Myocyte (in vitro differentiated cells): Measurements from ENCODE around the gene RAB7A. TPM values are rescaled to one million over a fixed set of nuclear protein-coding genes. Genes with fewer than 3 reads are reported as not detected.

Experiments used
- DNase-seq: peaks from one replicate; pipeline ENCODE4 v3.0.0-alpha.2; 2012; ENCODE audit warnings: low read depth
- total RNA-seq: library from RNA; depleted of rRNA; stranded (reverse); fragments of >200 nt; gene quantifications from 2 replicates; pipeline ENCODE4 v1.2.3, GENCODE V29; 2014

Gene RAB7A
- total RNA-seq, 1 donor from 2014 or later = 109 TPM

DNA sequence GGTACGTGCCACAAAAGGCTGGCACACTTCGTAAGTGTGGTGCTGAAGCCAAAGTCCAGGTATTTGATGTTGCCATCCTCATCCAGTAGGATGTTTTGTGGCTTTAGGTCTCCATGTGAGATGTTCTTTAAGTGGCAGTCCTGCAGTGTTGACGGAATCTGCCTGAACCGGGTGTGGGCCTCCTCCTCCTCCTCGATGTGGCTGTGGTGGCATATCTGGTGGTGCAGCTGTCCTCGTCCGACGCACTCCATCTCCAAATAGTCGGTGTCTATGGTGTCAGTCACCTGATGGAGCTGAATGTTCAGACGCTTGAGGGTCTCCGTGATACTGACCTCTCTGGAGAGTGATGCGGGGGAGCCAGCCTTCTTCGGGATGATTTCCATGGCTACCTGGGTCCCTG is 123.0 kb downstream of the RAB7A start:
- DNase-seq = no peak

DNA sequence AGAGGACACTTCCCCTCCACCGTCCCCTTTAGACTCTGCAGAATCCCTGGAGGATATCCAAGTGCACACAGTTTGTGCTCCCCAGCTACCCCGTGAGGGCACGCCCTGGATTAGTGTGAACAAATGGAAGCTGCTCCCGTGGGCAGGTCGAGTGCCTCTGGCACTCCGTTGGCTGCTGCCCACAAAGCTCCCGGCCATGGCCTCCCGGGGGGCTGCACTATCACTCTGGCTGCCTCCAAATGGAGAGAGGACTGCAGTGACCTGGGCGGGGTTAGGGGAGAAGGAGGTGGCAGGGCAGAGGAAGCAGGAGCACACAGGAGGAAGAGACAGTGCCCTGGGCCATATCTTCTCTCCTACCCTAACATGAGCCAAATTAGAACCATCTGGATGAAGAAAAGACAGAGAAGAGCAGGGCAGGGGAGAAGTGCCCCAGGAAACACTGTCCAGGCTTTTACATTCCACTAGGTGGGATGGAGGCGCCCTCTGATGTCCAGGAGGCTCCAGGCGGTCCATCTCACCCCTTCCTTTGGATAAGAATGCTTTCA is 124.0 kb downstream of the RAB7A start:
- DNase-seq = peak; percentile 38

DNA sequence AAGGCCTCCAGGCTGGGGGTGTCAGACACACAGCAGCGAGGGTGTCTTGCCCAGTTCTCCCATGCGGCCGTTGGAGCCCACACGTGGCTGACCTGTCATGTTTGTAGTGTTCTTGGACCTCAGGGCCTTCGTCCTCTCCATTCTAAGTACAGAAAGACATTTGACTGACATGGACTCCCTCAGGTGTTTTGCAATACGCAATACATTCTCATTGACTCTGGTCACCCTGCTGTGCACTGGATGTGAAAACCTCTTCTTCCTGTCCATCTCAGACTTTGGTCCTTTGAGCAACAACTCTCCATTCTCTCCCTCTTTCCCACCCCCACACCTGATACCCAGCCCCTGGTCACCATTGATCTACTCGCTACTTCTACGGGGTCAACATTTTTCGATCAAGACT is 124.6 kb downstream of the RAB7A start:
- no peak for DNase-seq

DNA sequence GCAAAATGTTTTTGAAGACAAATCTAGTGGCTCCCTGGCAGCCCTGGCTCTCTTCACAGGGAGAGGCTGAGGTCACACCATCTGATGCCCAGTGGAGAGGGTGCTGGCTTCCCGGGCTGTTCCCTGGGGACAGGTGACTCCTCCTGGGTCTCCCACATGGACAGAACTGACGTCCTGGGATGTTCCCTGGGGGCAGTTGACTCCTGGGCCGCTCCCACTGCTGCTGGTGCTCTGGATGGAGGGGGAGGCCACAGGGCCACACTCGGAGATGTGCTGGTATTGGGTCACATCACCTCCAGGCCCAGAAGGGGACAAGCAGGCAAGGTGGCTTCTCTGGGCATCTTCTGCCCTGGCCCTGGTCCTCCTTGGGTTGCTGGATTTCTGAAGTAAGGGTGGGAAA is 125.6 kb downstream of the RAB7A start:
- DNase-seq = no peak

DNA sequence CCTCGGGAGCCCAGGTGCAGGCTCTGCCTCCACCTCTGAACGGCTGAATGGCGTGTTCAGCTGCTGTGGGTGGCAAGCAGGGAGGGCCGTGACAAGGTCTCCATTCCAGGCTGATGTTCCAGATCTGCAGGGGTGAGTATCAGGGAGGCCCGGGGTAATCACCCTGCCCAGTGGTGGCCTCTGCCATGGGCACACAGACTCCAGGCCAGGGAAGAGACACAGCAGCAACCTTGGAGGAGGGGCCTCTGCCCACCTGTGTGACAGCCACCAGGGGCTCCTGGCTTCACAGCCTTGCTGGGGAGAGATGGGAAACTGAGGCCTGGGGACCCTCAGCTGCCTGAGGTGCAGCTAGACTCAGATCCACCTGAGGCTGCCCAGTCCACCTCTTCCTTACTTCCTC is 127.8 kb downstream of the RAB7A start:
- no peak for DNase-seq

DNA sequence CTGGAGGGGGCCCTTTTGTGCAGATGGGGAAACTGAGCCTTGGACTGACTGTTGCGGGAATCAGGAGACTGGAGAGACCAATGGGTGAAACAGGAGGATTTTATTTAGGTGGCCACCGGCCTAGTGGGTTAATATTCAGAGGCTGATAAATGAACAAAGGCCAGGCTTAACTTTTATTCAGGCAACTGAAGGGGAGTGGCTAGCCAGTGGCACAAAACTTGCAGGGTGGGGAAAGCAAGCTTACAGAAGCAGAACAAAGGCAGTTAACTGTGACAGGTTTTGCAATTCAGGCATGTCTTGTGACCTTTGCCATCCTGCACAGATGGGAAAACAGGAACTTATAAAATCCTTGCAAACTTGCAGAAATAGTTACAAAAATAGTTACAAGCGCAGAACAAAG is 128.5 kb downstream of the RAB7A start:
- DNase-seq = no peak

DNA sequence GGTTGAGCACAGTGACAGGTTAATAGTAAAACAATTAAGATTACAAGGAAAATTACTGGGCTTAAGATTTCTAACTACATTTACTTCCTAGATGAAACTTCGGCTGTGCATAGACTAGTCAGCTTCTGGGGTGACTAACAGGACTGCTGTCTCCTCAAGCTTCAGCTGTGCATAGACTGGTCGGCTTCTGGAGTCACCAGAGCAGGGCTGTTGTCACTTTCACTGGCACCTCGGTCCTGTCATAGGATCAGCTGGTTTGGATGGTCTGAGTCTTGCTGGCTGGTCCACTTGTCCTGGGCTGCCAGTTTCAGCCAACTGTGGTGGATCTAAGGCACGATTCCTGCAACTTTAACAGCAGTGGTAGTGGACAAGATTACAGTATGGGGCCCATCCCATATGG is 129.6 kb downstream of the RAB7A start:
- DNase-seq = no peak

DNA sequence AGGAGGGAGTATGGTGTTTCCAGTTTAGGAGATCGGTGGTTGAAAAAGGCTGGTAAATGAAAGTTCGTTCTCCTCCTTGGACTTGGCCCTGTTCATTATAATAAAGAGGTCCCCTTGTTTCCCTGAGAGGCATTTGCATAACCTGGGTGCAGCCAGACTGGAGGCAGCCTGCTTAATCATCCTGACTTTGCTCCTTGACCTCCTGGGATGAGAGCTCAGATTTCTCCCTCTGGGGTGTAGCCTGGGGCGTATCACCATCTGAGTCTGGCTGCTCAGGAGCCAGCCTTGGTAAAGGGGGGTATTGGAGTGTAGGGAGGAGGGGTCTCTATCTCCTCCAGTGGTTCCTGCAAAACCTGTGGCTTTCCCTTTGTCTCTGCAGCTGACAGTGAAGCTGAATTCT is 132.2 kb downstream of the RAB7A start:
- no peak for DNase-seq

DNA sequence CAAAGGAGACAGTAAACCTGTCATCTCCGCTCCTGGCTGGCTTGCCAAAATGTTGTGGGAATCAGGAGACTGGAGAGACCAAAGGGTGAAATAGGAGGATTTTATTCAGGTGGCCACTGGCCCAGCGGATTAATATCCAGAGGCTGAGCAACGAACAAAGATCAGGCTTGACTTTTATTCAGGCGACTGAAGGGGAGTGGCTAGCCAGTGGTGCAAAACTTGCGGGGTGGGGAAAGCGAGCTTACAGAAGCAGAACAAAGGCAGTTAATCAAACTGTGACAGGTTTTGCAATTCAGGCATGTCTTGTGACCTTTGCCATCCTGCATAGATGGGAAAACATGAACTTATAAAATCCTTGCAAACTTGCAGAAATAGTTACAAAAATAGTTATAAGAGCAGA is 133.6 kb downstream of the RAB7A start:
- DNase-seq = no peak

DNA sequence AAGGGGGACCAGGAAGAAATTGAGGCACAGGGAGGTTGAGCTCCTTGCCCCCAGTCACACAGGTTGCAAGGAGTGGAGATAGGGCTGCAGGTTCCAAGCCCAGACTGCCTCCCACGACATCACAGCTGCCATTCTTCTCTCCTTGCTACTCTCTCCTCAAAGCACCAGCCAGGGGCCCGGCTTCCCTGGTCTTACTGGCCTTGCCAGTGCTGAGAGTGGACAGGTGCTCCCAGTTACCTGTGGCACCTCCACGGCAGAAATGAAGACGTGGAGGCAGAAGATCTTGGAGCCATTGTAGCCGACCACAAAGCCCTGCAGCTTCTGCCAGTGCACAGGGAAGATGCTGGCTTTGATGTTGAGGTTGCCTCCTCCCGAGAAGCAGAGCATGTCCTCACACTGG is 135.5 kb downstream of the RAB7A start:
- no peak for DNase-seq

DNA sequence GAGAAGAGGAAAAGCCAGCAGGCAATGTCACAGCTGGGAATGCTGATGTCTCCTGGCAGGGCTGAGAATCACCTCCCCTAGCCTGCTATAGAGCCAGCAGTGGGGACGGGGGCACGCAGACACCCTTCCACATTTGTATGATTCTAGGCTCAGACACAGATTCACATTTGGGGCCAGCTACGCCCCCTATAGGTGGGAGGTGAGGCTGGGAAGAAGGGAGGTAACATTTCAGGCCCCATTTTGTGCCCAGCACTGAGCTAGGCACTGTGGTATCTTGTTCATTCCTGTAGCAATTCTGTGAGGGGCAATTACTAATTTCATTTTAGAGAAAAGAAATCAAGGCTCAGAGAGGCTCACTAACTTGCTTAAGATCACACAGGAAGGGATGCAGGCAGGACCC is 137.6 kb downstream of the RAB7A start:
- DNase-seq = no peak

Other genes starting within 250 kb of the RAB7A start
- 0.05 TPM in 1 of 2 replicates, not detected in the other for gene GATA2, start 233.0 kb upstream of the RAB7A start, total RNA-seq
- gene RPN1, start 75.4 kb upstream of the RAB7A start, total RNA-seq = 277 and 422 TPM in 2 replicates
- 38.1 and 42.3 TPM in 2 replicates for gene ACAD9, start 153.4 kb downstream of the RAB7A start, total RNA-seq